Activated CD8-positive, alpha-beta memory T cell treated with anti-CD3 and anti-CD28 coated beads, Interleukin-2, amount 10 ng/mL, durations not matched to agents 7 days and 5 days (primary cell): ENCODE results near the gene YPEL2. TPM values are rescaled to one million over a fixed set of nuclear protein-coding genes. Genes with fewer than 3 reads are reported as not detected.
A peak's percentile ranks its signal among the peaks of the same experiment; 100 is the strongest.
"Not testable (repeated sequence)": the region's sequence is repeated elsewhere in the genome, so short reads cannot be mapped to it uniquely, and the experiment has no call there.

Experiments
- ATAC-seq: fragments of 150-1000 bp; cut with Tn5 transposase; one replicate; pipeline ENCODE4 v1.10.0; 2021; ENCODE audit warnings: moderate library complexity
- CTCF ChIA-PET: fragments of 350-600 bp; sonication (Branson Sonifier 250); formaldehyde crosslinking; loops from one replicate; lab custom pipeline; 2021; ENCODE audit warnings: antibody characterized with exemption; lab: Charles Lee
- DNase-seq: peaks from one replicate; pipeline ENCODE4 v3.0.0-alpha.2; 2020
- H3K27ac Mint-ChIP-seq: one replicate; pipeline ENCODE4 v1.8.0; 2021; ENCODE audit warnings: mild to moderate bottlenecking, mixed read lengths
- H3K27me3 Mint-ChIP-seq: one replicate; pipeline ENCODE4 v1.8.0; 2021; ENCODE audit warnings: mixed read lengths
- H3K36me3 Mint-ChIP-seq: one replicate; pipeline ENCODE4 v1.8.0; 2021; ENCODE audit warnings: mild to moderate bottlenecking, mixed read lengths
- H3K4me1 Mint-ChIP-seq: one replicate; pipeline ENCODE4 v1.8.0; 2021; ENCODE audit warnings: mixed read lengths
- H3K4me3 Mint-ChIP-seq: one replicate; pipeline ENCODE4 v1.8.0; 2021; ENCODE audit warnings: mild to moderate bottlenecking, moderate library complexity, mixed read lengths
- H3K9me3 Mint-ChIP-seq: one replicate; pipeline ENCODE4 v1.8.0; 2022; ENCODE audit warnings: low read depth, mixed read lengths
- total RNA-seq, 2 experiments: library from RNA; stranded (reverse); gene quantifications; one replicate each; pipeline ENCODE4 v1.2.3, GENCODE V29; 2021

Gene YPEL2
- total RNA-seq, 2 experiments from 2014 or later = 9.9 to 12.3 TPM

DNA sequence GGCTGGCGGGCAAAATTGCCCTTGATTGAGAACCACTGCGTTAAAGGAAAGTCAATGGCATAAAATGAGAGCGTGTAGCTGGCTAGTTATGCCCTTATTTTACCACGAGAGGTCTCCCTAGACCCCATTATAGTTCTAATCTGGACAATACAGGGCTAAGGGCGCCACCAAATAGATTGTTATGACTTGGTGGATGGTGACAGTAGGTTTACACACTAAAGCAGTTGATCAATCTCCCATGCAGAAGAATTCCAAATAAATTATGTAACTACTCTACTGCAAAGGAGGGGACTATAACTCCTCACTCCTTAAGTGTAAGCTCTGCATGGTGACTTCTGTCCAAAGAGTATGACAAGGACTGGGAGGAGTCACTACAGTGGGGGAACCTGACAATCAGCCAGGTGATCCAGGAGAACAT is 20.4 kb upstream of the YPEL2 start:
- peaks cover under 1% of the 10 kb centered on the region for H3K27me3 Mint-ChIP-seq
- DNase-seq (peak; percentile 66), ATAC-seq (peak; percentile 96)
- no peak overlapping the region for H3K4me3 Mint-ChIP-seq
- CTCF ChIA-PET = interaction anchor here (0.7 to 13.2 kb wide), 45 partner anchors 9 to 740 kb away, joined by 3 to 199 read pairs (median 4); partner anchors contain the start of genes DHX40 and GDPD1
- H3K9me3 Mint-ChIP-seq = no peaks in the 10 kb centered on the region
- peaks cover 8% of the 10 kb centered on the region for H3K4me1 Mint-ChIP-seq
- H3K27ac Mint-ChIP-seq = peak overlapping the region; percentile 25
- H3K36me3 Mint-ChIP-seq = no peaks in the 10 kb centered on the region

DNA sequence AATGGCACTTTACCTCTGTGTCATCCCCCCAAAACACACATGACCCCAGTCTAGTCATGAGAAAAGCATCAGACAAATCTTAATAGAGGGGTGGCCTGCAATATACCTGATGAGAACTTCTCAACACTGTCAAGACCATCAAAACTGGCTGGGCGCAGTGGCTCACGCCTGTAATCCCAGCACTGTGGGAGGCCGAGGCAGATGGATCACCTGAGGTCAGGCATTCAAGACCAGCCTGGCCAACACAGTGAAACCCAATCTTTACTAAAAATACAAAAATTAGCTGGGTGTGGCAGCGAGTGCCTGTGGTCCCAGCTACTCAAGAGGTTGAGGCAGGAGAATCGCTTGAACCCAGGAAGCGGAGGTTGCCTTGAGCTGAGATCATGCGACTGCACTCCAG is 19.9 kb upstream of the YPEL2 start:
- ATAC-seq, H3K4me3 Mint-ChIP-seq, H3K9me3 Mint-ChIP-seq, H3K36me3 Mint-ChIP-seq, H3K27me3 Mint-ChIP-seq, DNase-seq, H3K4me1 Mint-ChIP-seq: not testable (repeated sequence)
- CTCF ChIA-PET = interaction anchor here (0.7 to 13.2 kb wide), 35 partner anchors 8 to 739 kb away, joined by 3 to 199 read pairs (median 4); partner anchors contain the start of genes DHX40 and GDPD1
- peak overlapping the region; percentile 25 for H3K27ac Mint-ChIP-seq

DNA sequence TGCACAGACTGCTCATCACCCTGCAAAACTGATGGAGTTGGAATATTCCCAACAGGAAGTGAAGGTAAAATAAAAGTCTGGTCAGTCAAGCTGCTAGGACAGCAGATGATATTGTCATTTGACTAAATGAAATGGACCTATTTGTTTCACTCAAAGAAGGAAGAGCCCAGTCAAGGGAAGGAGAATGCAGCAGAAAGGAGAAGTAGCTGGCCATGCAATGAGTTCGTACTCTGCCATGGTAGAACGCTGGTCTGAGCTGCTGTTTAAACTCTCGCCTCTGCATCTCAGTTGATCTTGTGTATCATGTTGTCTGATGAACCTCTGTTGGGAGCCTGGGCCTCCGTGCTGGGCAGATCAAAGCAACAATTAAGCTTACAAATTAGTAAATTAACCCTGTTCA is 15.6 kb upstream of the YPEL2 start:
- Mint-ChIP-seq H3K36me3 (no peaks in the 10 kb centered on the region), H3K9me3 (no peaks in the 10 kb centered on the region), H3K4me1 (peaks cover 6% of the 10 kb centered on the region), H3K4me3 (no peak overlapping the region), H3K27ac (no peak overlapping the region), H3K27me3 (no peaks in the 10 kb centered on the region)
- CTCF ChIA-PET = interaction anchor here (0.8 to 13.2 kb wide), 6 partner anchors 9 to 158 kb away, joined by 3 to 199 read pairs (median 3); no protein-coding TSS in a partner anchor
- no peak for ATAC-seq
- DNase-seq = no peak

DNA sequence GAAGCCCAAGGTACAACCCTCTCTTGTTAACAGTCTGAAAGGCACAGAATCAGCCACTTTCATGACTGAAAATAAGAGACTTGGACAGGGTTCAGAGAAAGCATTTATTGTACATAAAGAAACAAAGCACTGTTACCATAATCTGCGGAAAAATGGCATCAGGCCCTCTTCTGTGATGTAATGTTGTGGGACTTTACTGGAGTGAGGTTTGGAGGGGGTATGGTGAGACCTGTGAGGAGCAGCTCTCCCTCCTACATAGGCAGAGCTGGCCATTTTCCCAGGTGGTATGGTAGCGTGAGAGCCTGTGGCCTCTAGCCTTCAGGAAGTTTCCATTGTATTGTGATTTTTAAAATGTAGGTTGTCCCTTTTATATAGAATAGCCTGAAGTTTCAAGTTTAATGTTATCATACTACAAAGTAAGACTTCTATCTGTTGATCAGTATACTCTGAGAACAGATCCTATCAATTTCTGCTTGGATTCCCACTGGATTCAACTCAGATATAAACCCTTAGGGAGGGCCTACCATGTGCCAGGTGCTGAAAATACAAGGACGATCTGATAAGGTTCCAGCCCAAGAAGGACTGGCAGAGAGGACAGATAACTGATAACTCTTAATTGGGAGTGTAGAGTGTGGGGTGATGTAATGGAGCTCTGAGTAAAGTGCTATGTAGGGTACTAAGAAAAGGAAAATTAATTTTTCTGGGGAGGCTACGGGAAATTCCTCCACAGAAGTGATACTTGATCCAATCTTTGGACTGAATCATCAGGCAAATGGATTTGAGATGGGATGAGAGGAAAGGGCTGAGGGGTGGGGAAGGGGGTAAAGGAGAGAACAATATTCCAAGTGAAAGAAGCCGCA is 4.1 kb upstream of the YPEL2 start:
- ATAC-seq (no peak), DNase-seq (no peak)
- CTCF ChIA-PET = interaction anchor here (1.2 to 6.7 kb wide), 5 partner anchors 9 to 111 kb away, joined by 3 to 205 read pairs (median 21); no protein-coding TSS in a partner anchor
- Mint-ChIP-seq H3K9me3 (no peaks in the 10 kb centered on the region), H3K4me3 (no peak overlapping the region), H3K36me3 (no peaks in the 10 kb centered on the region), H3K27me3 (no peaks in the 10 kb centered on the region), H3K27ac (no peak overlapping the region), H3K4me1 (peaks cover 46% of the 10 kb centered on the region)

DNA sequence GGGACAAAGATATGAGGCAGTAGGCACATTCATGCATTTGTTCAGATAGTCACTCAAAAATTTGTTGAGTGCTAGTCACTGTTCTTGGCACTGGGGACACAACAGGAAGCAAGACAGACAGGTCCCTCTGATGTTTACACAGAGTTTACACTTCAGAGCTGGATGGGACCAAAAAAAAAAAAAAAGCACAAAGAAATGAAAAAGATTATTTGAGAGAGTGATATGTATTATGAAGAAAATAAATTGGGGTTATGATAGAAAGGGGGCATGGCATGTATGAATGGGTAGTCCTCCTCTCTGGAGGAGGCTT is 3.5 kb upstream of the YPEL2 start:
- Mint-ChIP-seq H3K36me3 (no peaks in the 10 kb centered on the region), H3K27me3 (no peaks in the 10 kb centered on the region), H3K9me3 (no peaks in the 10 kb centered on the region), H3K27ac (no peak overlapping the region), H3K4me1 (peaks cover 45% of the 10 kb centered on the region), H3K4me3 (no peak overlapping the region)
- CTCF ChIA-PET = interaction anchor here (1.2 to 6.7 kb wide), 5 partner anchors 9 to 111 kb away, joined by 3 to 205 read pairs (median 21); no protein-coding TSS in a partner anchor
- ATAC-seq = no peak
- DNase-seq = no peak

DNA sequence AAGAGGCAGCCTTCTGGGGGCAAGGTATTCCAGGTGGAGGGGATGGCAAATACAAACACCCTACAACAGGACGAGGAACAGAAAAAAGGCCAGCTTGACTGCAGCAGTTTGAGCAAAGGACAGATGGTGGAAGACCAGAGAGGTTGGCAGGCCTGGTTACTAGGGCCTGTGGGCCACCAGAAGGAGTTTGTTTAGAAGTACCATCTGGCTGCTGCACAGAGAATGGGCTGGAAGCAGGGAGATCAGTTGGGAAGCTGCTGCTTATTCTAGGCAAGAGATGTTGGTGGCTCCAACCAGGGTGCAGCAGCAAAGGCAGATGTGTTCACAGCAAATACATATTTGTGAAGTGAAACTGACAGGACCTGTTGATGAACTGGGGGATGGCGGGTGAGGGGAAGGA is 2.9 kb upstream of the YPEL2 start:
- H3K4me3 Mint-ChIP-seq = no peak overlapping the region
- H3K36me3 Mint-ChIP-seq = no peaks in the 10 kb centered on the region
- CTCF ChIA-PET = interaction anchor here (1.6 to 6.7 kb wide), 4 partner anchors 12 to 110 kb away, joined by 4 to 205 read pairs (median 26); no protein-coding TSS in a partner anchor
- no peaks in the 10 kb centered on the region for H3K27me3 Mint-ChIP-seq
- no peak for DNase-seq
- H3K4me1 Mint-ChIP-seq = peaks cover 46% of the 10 kb centered on the region
- H3K9me3 Mint-ChIP-seq = no peaks in the 10 kb centered on the region
- no peak for ATAC-seq
- no peak overlapping the region for H3K27ac Mint-ChIP-seq

DNA sequence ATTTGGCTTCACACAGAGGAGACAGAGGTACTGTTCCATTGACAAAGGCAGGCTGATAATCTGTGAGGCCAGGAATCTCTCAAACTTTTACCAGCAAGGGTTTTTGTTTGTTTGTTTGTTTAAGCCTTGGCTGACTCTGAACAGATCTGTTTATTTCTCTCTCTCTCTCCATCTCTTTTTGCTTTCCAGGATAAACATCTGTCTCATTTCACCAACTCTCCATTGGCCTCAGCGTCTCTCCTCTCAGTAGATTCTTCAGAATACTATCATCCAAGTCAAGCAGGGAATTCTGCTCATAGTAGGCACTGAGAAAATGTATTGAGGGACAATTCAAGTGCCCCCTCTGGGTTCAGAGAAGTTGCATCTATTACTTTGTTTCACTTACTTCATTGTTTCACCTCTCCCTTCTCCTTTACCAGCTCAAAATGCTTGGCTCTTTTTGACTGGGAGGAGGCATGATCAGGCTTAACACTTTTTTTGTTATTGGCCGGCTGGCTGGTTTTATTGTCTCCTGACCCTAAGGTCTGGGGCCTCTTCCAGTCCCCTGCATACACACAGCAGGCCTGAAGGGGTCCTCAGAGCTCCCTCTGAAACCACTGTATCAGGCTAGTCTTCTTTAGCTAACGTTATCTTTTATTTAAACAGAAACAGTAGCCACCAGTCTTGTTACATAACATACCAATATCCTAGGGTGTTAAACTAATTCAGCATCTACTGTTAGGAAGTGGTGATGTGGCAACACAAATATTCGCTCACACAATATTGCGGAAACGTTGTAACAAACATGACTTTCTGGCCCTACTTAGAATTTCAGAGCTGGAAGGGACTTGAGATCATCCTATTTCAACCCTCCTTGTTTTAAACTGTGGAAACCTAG is 2.0 kb upstream of the YPEL2 start:
- DNase-seq (peak; percentile 76), ATAC-seq (peak; percentile 61)
- H3K27ac Mint-ChIP-seq = peak overlapping the region; percentile 93
- no peaks in the 10 kb centered on the region for H3K27me3 Mint-ChIP-seq
- no peaks in the 10 kb centered on the region for H3K9me3 Mint-ChIP-seq
- peak overlapping the region; percentile 12 for H3K4me3 Mint-ChIP-seq
- H3K4me1 Mint-ChIP-seq = peaks cover 46% of the 10 kb centered on the region
- CTCF ChIA-PET = interaction anchor here (0.6 to 6.7 kb wide), 34 partner anchors 9 to 289 kb away, joined by 3 to 205 read pairs (median 4); partner anchors contain the start of gene DHX40
- no peaks in the 10 kb centered on the region for H3K36me3 Mint-ChIP-seq

DNA sequence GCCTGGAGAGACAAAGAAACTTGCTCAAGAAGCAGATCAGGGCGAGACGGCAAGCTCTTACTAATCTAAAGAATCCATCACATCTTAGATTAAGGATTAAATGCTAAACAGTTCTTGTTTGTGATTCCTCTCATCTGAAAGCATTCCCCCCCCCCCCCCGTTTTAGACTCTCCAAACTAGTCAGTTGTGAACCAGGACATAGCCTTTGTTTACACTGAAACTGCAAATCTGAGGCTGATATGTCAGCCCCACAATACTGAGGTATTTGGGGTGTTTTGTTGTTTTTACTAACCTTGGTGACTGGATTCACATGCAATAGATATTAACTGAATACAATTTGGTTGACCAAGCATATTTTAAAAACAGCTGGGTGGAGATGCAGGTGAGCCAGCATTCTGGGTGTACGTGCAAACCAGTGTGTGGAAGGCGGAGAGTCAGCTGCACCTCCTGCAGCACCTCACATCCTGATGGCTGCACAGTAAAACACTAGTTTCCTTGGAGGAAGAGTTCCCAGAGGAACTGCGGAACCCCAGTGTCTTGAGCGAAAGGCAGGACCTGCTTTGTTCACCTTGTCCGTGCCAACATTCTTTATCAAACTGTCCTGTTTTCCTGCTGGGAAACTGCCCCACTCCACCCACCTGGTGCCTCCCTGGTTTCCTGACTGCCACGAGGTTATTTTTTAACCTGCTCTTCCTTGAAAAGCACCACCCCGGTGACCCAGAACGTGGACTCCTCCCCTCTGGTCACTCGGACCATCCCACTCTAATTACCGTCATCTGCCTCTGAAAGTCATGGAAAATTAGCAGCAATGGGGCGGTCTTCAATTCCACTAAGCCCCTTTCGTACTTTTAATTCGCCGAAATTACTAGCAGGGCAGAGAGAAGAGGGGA is 1.2 kb upstream of the YPEL2 start:
- ATAC-seq = no peak

DNA sequence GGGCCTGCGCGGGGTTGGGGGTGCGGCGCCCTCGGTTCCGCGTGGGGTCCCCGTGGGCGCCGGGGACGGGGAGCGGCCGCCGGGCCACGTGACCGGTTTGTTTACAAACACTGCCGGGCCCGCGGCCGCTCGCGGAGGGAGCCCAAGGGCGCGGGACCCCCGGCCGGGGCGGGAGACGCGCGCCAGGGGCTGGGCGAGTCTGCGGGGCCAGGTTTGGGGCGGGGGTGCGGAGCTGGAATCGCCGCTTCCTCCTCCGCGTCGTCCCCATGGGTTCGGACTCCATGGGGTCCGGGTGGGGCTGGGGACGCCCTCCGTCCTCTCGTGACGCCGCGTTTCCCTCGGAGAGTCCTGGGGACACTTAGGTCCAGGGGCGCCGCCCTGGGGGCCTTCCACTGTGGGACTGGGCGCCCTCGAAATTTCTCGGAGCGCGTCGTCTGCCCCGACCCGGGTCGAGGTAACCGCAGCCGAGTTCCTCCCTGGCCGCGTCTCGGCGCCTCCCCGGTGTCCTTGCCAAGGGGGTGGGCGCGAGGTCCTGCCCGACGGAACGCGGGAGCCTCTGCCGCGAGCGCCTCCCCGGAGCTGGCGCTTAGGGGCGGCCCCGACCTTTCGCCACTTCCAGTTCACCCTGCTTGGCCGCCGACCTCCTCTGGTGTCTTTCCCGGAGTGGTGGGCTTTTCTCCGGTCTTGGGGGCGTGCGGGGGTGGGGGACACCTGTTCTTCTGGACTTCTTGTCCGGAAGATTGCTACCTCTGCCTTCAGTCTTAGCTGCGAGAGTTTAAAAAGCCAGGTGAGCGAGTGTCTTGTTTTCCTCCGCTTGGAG is 684 bp downstream of the YPEL2 start:
- H3K36me3 Mint-ChIP-seq = no peaks in the 10 kb centered on the region
- H3K4me1 Mint-ChIP-seq = peaks cover 48% of the 10 kb centered on the region
- ATAC-seq (peak; percentile 9), DNase-seq (peak; percentile 58)
- no peaks in the 10 kb centered on the region for H3K27me3 Mint-ChIP-seq
- peak overlapping the region; percentile 82 for H3K27ac Mint-ChIP-seq
- peak overlapping the region; percentile 85 for H3K4me3 Mint-ChIP-seq
- H3K9me3 Mint-ChIP-seq = no peaks in the 10 kb centered on the region
- CTCF ChIA-PET = interaction anchor here (0.7 to 6.7 kb wide), 10 partner anchors 10 to 119 kb away, joined by 3 to 205 read pairs (median 4); no protein-coding TSS in a partner anchor

More for the DNA sequence above, 1.2 kb upstream of the YPEL2 start:
- Mint-ChIP-seq H3K27ac (peak overlapping the region; percentile 93), H3K9me3 (no peaks in the 10 kb centered on the region), H3K27me3 (no peaks in the 10 kb centered on the region), H3K4me1 (peaks cover 46% of the 10 kb centered on the region), H3K36me3 (no peaks in the 10 kb centered on the region), H3K4me3 (peak overlapping the region; percentile 38)
- peak; percentile 41 for DNase-seq
- CTCF ChIA-PET = interaction anchor here (0.6 to 6.7 kb wide), 32 partner anchors 10 to 289 kb away, joined by 3 to 205 read pairs (median 4); partner anchors contain the start of gene DHX40

DNA sequence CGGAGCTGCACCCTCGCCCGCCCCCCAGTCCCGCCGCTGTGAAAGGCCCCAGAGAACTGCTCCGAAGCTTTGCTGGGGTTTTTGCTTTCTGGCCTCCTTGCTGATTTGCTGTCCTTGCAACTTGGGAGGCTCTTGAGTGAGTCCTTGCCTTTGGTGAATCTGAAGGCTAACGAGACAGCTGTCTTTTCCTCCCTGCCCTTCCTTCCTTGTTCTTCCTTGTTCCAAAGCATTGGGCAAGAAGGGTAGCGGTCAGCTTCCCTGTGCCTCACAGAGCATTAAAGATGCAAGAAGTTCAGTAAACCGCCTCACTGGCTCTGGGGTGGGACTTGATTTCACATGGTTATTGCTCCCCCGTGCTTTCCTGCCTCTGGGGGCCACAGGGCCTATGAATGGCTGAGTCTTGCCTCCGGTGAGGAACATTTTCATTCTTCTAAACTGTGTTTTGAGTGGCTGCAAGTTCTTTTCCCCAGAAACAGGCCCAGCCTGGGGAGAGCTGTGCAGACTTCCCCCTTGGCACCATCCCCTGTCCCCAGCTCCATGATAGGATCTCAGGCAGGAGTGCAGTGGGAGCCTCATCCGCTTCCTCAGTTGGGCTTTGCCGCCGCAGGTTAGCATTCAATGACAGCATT is 1.4 kb downstream of the YPEL2 start:
- DNase-seq = no peak
- no peaks in the 10 kb centered on the region for H3K9me3 Mint-ChIP-seq
- H3K4me1 Mint-ChIP-seq = peaks cover 43% of the 10 kb centered on the region
- no peaks in the 10 kb centered on the region for H3K36me3 Mint-ChIP-seq
- H3K4me3 Mint-ChIP-seq = peak overlapping the region; percentile 85
- CTCF ChIA-PET = interaction anchor here (0.7 to 6.7 kb wide), 9 partner anchors 9 to 118 kb away, joined by 3 to 205 read pairs (median 4); no protein-coding TSS in a partner anchor
- H3K27me3 Mint-ChIP-seq = no peaks in the 10 kb centered on the region
- ATAC-seq = no peak
- peak overlapping the region; percentile 82 for H3K27ac Mint-ChIP-seq

DNA sequence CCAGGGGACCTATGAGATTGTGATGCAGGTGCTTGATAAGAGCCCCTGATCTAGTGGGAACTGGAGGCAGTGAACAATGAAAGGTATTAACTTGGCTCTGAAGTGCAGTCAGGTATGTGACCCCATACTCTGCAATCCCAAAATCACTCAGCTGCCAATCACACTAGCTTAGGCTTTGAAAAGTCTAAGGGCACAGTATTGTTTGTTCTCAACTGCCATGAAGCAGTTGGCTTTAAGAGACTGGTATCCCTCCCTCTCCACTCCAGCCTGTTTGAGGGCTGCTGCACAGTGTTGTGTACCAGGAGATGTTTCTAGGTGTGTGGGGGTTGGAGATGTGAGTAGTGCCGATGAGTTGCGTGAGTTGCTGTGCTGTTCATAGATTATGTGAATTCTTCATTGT is 2.4 kb downstream of the YPEL2 start:
- Mint-ChIP-seq H3K36me3 (no peaks in the 10 kb centered on the region), H3K9me3 (no peaks in the 10 kb centered on the region), H3K4me1 (peaks cover 38% of the 10 kb centered on the region), H3K4me3 (no peak overlapping the region), H3K27ac (no peak overlapping the region), H3K27me3 (no peaks in the 10 kb centered on the region)
- CTCF ChIA-PET = interaction anchor here (0.6 to 6.7 kb wide), 4 partner anchors 28 to 105 kb away, joined by 3 to 205 read pairs (median 6); no protein-coding TSS in a partner anchor
- DNase-seq (no peak), ATAC-seq (no peak)
